B cell (primary cell): Measurements from ENCODE around the gene RGSL1. TPM values are rescaled to one million over a fixed set of nuclear protein-coding genes. Genes with fewer than 3 reads are reported as not detected.

Experiments
- ATAC-seq: fragments of 200-7000 bp; cut with Tn5 transposase; one replicate; pipeline ENCODE4 v1.10.0; 2021; ENCODE audit warnings: low read depth, mild to moderate bottlenecking, moderate number of reproducible peaks, moderate library complexity
- CTCF ChIA-PET: fragments of 350-600 bp; sonication (Branson Sonifier 250); formaldehyde crosslinking; loops from one replicate; lab custom pipeline; 2021; ENCODE audit warnings: antibody characterized with exemption, inconsistent platforms; lab: Charles Lee
- POLR2A ChIA-PET: fragments of 350-600 bp; sonication (Branson Sonifier 250); formaldehyde crosslinking; loops from one replicate; lab custom pipeline; 2021; ENCODE audit warnings: antibody characterized with exemption; lab: Charles Lee
- DNase-seq: peaks from one replicate; pipeline ENCODE4 v3.0.0; 2013
- H2AFZ ChIP-seq: 2 replicates; pipeline ENCODE4 v1.6.1; 2012; ENCODE audit warnings: mild to moderate bottlenecking, low read depth, low read length; ENCODE audit not compliant: insufficient read depth, poor library complexity, severe bottlenecking
- H3K27ac ChIP-seq, 2 donors: 1 replicate in 1 of 2; 2 replicates in 1 of 2; pipeline ENCODE4 v1.5.1; 2012 to 2013; ENCODE audit warnings: low read length in 2 of 2, mild to moderate bottlenecking in 2 of 2, moderate library complexity in 1 of 2
- H3K27me3 ChIP-seq, 4 experiments: fragments of 200-600 bp in 1 of 4; sonication (generic) in 1 of 4; replicated peaks in 1 of 4; 1 replicate in 2 of 4; 2 replicates in 2 of 4; pipeline versions ENCODE4 v1.6.1 to v1.7.0; 2013 to 2016; ENCODE audit warnings: low read length in 3 of 4, mild to moderate bottlenecking in 2 of 4, mixed read lengths in 1 of 4, moderate library complexity in 1 of 4; ENCODE audit not compliant: insufficient read depth in 4 of 4, control insufficient read depth in 3 of 4; ENCODE audit errors: control extremely low read depth in 1 of 4
- H3K36me3 ChIP-seq, 2 experiments: replicated peaks in 1 of 2; 1 replicate in 1 of 2; 2 replicates in 1 of 2; pipeline versions ENCODE4 v1.6.1 to v1.7.1; 2013; ENCODE audit warnings: low read length in 1 of 2; ENCODE audit not compliant: insufficient read depth in 2 of 2, control insufficient read depth in 1 of 2; ENCODE audit errors: control extremely low read depth in 1 of 2, extremely low read depth in 1 of 2
- H3K4me1 ChIP-seq, 2 donors: fragments of 200-600 bp in 1 of 2; sonication (generic) in 1 of 2; 1 replicate in 1 of 2; 2 replicates in 1 of 2; pipeline versions ENCODE4 v1.5.1 to v1.6.1; 2013 to 2017; ENCODE audit warnings: low read length in 2 of 2; ENCODE audit not compliant: control insufficient read depth in 2 of 2, insufficient read depth in 2 of 2
- H3K4me2 ChIP-seq: replicated peaks from 2 replicates; pipeline ENCODE3; 2012; ENCODE audit warnings: mild to moderate bottlenecking, low read depth, low read length; ENCODE audit not compliant: poor library complexity, severe bottlenecking
- H3K4me3 ChIP-seq, 5 experiments: fragments of 200-600 bp in 1 of 5; sonication (generic) in 1 of 5; 1 replicate in 3 of 5; 2 replicates in 2 of 5; pipeline versions ENCODE4 v1.5.1 to v1.7.0; 2011 to 2016; ENCODE audit warnings: low read length in 4 of 5, mild to moderate bottlenecking in 4 of 5, low read depth in 2 of 5, control low read depth in 1 of 5, moderate library complexity in 1 of 5; ENCODE audit not compliant: insufficient read depth in 1 of 5; ENCODE audit errors: control extremely low read depth in 1 of 5, extremely low read depth in 1 of 5
- H3K79me2 ChIP-seq: fragments of 200-600 bp; sonication (generic); one replicate; pipeline ENCODE4 v1.6.0; 2016; ENCODE audit warnings: low read length; ENCODE audit not compliant: control insufficient read depth, insufficient read depth
- H3K9ac ChIP-seq: fragments of 200-600 bp; sonication (generic); 2 replicates; pipeline ENCODE4 v1.6.1; 2017; ENCODE audit warnings: mild to moderate bottlenecking, low read length, moderate library complexity
- H3K9me3 ChIP-seq, 3 donors: one replicate each; pipeline versions ENCODE4 v1.6.1 to v1.7.1; 2013; ENCODE audit warnings: low read length in 2 of 3; ENCODE audit not compliant: control insufficient read depth in 2 of 3, insufficient read depth in 1 of 3; ENCODE audit errors: control extremely low read depth in 1 of 3
- H4K20me1 ChIP-seq: 2 replicates; pipeline ENCODE4 v1.6.0; 2012; ENCODE audit warnings: mild to moderate bottlenecking, low read length; ENCODE audit not compliant: insufficient read depth, control insufficient read depth, poor library complexity, severe bottlenecking
- H3K27ac Mint-ChIP-seq: one replicate; pipeline ENCODE4 v1.8.0; 2021; ENCODE audit warnings: mixed read lengths
- H3K27me3 Mint-ChIP-seq: one replicate; pipeline ENCODE4 v1.8.0; 2021; ENCODE audit warnings: mixed read lengths
- H3K4me1 Mint-ChIP-seq: one replicate; pipeline ENCODE4 v1.8.0; 2021; ENCODE audit warnings: mixed read lengths
- H3K4me3 Mint-ChIP-seq: one replicate; pipeline ENCODE4 v1.8.0; 2021; ENCODE audit warnings: mixed read lengths
- H3K9me3 Mint-ChIP-seq: one replicate; pipeline ENCODE4 v1.8.0; 2022; ENCODE audit warnings: mixed read lengths; ENCODE audit not compliant: insufficient read depth
- CTCF ChIP-seq: fragments of 200-600 bp; IDR thresholded peaks from one replicate; pipeline ENCODE4 v1.8.0; 2022; ENCODE audit warnings: antibody characterized with exemption, mild to moderate bottlenecking
- EZH2 ChIP-seq: IDR thresholded peaks from 2 replicates; pipeline ENCODE4 v1.6.1; 2012; ENCODE audit warnings: borderline replicate concordance, low read depth, mild to moderate bottlenecking, moderate library complexity, low read length; ENCODE audit not compliant: insufficient read depth, poor library complexity, severe bottlenecking
- WGBS: methylation state at CpG from one replicate; pipeline ENCODE4 v1.1.5; 2013; ENCODE audit warnings: missing lambda C conversion rate; ENCODE audit not compliant: insufficient coverage; 5-methylcytosine and 5-hydroxymethylcytosine counted together
- intact Hi-C: fragments of 100-400 bp; cut with micrococcal nuclease; formaldehyde crosslinking; loops from one replicate; pipeline ENCODE4 v1.10.0; 2022
- polyA plus RNA-seq: library from polyadenylated mRNA; depleted of rRNA; stranded (reverse); fragments of >200 nt; gene quantifications from 2 replicates; pipeline ENCODE4 v1.2.3, GENCODE V29; 2012
- total RNA-seq, 2 donors: library from RNA; stranded (reverse); fragments of 120-200 nt in 1 of 2; gene quantifications; 1 replicate in 1 of 2; 2 replicates in 1 of 2; pipeline versions ENCODE4 v1.2.3 to v1.2.4, GENCODE V29; 2013 to 2022

Gene RGSL1
- total and polyA plus RNA-seq, 2 donors (not counting 1 experiment from before 2014, with no cell fraction given), result not detected

- ChIA-PET CTCF (no interaction called here), POLR2A (no interaction called here)
- Histone ChIP-seq H3K79me2 (no peaks in the 10 kb centered on the region), H3K4me1 (peaks cover 19% of the 10 kb centered on the region in 2 donors), H3K4me3 (no peak overlapping the region), H3K27me3 (peaks cover 0 to 2% (median 0%) of the 10 kb centered on the region in 4 experiments), H4K20me1 (no peaks in the 10 kb centered on the region), H3K9me3 (no peaks in the 10 kb centered on the region), H3K4me2 (no peak overlapping the region), H3K9ac (no peak overlapping the region), H2AFZ (no peak overlapping the region), H3K36me3 (no peaks in the 10 kb centered on the region), H3K27ac (no peak overlapping the region)
- H3K27ac Mint-ChIP-seq, result no peak overlapping the region
- H3K27me3 Mint-ChIP-seq, result no peaks in the 10 kb centered on the region
- ATAC-seq, result no peak
- 82% methylated on average over 2 of the region's 3 CpGs for WGBS
- TF ChIP-seq CTCF (no peak), EZH2 (no peak)
- intact Hi-C loops, result no loop called here
- no peaks in the 10 kb centered on the region for H3K9me3 Mint-ChIP-seq
- no peak for DNase-seq
- H3K4me1 Mint-ChIP-seq, result peaks cover 5% of the 10 kb centered on the region
- H3K4me3 Mint-ChIP-seq, result no peak overlapping the region
Measured at GRCh38 chr1:182565537-182565936, 115.6 kb downstream of the RGSL1 start.

GRCh38 chr1:182567629-182568028, 117.7 kb downstream of the RGSL1 start:
- H3K27me3 Mint-ChIP-seq, result no peaks in the 10 kb centered on the region
- intact Hi-C loops, result no loop called here
- Histone ChIP-seq H3K4me1 (peaks cover 26 to 38% of the 10 kb centered on the region in 2 donors), H3K79me2 (no peaks in the 10 kb centered on the region), H3K9me3 (no peaks in the 10 kb centered on the region), H2AFZ (no peak overlapping the region), H3K4me3 (no peak overlapping the region), H3K36me3 (peaks cover 0 to 2% of the 10 kb centered on the region in 2 experiments), H3K9ac (no peak overlapping the region), H4K20me1 (no peaks in the 10 kb centered on the region), H3K27me3 (no peaks in the 10 kb centered on the region), H3K27ac (no peak overlapping the region), H3K4me2 (no peak overlapping the region)
- no peak overlapping the region for H3K27ac Mint-ChIP-seq
- peaks cover 15% of the 10 kb centered on the region for H3K4me1 Mint-ChIP-seq
- no peak for DNase-seq
- WGBS, result no CpG with 5 or more reads among the region's 5 CpGs
- CTCF ChIA-PET, result interaction anchor here (1.6 kb wide), 1 partner anchor 28 kb away, joined by 9 read pairs; no protein-coding TSS in a partner anchor
- TF ChIP-seq CTCF (no peak), EZH2 (no peak)
- ATAC-seq, result no peak
- POLR2A ChIA-PET, result no interaction called here
- no peak overlapping the region for H3K4me3 Mint-ChIP-seq
- H3K9me3 Mint-ChIP-seq, result no peaks in the 10 kb centered on the region
